Stimulated activated CD8-positive, alpha-beta memory T cell treated with anti-CD3 and anti-CD28 coated beads, Interleukin-7, amount 100 ng/mL, for 48 hours (primary cell): ENCODE data around the gene P2RX6.
"Not testable (repeated sequence)": the region's sequence is repeated elsewhere in the genome, so short reads cannot be mapped to it uniquely, and the experiment has no call there.

Source experiments
- DNase-seq, 2 donors: peaks; one replicate each; pipeline ENCODE4 v3.0.0-alpha.2; 2020; ENCODE audit warnings: low read depth in 1 of 2; ENCODE audit errors: extremely low read depth in 1 of 2

Gene P2RX6

DNA sequence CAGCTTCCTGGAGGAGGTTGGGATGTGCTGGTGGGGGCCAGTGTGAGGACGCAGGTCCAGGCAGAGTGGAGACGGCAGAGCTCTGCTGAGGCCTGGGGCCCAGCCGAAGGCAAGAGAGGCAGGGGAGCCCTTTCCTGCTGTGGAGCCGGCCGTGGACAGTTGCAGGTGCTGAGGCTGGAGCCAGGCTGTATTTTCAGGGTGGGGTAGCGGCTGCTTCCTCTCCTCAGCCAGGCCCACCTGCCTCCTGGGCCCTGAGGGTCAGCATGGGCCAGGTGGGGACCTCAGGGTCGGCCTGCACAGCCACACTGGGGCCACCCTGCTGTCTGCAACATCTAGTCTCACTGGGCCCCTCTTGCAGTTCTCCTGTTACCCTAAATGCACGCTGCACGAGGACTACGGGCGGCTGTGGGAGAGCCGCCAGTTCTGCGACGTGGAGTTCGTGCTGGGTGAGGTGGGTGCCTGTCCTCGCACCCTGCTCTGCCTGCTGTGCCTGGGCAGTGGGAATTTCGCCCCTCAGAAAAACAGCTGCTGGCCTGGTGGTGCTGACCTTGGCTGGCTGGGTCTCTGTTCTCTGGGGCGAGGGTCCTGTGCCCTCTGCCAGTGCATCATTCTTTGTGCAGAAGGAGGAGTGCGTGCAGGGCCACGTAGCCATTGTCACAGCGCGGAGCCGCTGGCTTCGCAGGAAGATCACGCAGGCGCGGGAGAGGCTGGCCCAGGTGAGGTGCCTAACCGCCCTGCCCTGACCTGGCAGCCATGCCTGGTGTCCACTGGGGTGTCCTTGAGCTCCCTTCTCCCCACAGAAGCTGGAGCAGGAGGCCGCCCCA, 21.4 kb upstream of the P2RX6 start:
- no peak for DNase-seq

DNA sequence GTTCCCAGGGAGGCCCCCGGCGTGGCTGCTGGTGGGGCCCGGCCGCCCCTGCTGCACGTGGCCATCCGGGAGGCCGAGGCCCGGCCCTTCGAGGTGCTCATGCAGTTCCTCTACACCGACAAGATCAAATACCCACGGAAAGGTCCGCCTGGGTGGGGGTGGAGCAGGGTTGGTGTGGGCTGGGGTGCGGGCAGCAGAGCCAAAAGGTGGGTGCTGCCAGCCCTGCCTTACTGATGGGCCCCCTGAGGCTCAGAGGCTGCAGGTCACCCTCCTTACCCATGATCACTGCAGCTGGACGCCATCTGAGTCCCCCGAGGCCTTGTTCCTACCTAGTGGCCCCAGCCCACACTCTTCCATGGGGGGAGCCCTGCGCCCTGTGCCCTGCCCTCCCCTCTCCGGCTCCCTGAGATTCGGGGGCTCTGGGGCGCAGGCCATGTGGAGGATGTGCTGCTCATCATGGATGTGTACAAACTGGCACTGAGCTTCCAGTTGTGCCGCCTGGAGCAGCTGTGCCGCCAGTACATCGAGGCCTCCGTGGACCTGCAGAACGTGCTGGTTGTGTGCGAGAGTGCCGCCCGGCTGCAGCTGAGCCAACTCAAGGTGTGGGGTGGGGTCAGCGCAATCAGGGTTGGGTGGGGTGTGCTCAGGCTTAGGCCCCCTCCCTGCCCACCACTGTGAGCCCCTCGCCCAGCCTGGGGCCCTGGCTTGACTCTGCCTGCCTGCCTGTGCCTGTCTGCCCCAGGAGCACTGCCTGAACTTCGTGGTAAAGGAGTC, 20.6 kb upstream of the P2RX6 start:
- DNase-seq = no peak

DNA sequence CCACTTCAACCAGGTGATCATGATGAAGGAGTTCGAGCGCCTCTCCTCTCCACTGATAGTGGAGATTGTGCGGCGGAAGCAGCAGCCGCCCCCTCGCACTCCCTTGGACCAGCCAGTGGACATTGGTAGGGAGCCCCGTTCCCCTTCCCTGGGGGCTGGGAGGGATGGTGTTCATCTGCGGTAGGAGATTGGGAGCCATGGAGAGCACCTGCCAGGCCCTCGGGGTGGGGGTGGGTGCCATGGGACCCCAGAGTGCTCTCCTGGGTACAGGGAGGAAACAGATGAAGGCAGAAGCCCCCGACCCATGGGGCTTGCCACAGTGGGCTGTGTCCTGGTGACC, 20.1 kb upstream of the P2RX6 start:
- no peak for DNase-seq

DNA sequence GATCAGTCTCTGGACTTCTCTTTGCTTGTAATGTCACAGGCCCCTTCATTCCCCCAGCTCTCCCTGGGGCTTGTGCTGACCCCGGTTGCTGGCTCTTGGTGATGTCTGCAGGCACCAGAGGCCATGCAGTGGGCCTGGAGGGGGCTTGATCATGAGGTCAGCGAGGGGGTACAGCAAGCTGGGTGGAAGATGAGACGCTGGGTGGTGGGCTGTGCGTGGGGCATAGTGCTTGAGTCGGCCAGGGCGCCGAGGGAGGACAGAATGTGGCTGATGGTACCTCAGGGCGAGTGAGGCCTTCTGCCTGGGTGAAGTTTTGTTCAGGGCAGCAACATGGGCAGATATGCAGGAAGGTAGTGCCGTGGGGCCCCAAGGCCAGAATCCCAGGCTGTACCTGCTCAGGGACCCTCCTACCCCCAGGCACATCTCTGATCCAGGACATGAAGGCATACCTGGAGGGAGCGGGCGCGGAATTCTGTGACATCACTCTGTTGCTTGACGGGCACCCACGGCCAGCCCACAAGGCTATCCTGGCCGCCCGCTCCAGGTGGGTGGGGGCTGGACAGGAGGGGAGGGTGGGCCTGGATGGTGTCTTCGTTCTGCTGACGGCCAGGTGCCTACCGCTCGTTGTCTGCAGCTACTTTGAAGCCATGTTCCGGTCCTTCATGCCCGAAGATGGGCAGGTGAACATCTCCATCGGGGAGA, 19.5 kb upstream of the P2RX6 start:
- DNase-seq = no peak

DNA sequence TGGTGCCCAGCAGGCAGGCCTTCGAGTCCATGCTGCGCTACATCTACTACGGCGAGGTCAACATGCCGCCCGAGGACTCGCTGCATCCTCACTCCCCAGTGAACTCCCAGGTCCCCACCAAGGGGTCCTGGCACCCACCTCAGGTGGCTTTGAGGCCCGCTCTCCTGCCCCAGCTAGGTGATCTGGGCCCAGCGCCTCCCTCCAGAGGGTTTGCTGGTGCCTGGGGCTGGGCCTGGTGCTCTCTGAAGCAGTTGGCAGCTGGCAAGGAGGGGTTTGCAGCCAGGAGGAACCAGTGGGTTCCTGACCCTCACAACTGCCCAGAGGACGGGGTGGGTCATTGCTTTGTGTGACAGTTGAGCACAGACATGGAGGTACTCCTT, 18.9 kb upstream of the P2RX6 start:
- no peak for DNase-seq

DNA sequence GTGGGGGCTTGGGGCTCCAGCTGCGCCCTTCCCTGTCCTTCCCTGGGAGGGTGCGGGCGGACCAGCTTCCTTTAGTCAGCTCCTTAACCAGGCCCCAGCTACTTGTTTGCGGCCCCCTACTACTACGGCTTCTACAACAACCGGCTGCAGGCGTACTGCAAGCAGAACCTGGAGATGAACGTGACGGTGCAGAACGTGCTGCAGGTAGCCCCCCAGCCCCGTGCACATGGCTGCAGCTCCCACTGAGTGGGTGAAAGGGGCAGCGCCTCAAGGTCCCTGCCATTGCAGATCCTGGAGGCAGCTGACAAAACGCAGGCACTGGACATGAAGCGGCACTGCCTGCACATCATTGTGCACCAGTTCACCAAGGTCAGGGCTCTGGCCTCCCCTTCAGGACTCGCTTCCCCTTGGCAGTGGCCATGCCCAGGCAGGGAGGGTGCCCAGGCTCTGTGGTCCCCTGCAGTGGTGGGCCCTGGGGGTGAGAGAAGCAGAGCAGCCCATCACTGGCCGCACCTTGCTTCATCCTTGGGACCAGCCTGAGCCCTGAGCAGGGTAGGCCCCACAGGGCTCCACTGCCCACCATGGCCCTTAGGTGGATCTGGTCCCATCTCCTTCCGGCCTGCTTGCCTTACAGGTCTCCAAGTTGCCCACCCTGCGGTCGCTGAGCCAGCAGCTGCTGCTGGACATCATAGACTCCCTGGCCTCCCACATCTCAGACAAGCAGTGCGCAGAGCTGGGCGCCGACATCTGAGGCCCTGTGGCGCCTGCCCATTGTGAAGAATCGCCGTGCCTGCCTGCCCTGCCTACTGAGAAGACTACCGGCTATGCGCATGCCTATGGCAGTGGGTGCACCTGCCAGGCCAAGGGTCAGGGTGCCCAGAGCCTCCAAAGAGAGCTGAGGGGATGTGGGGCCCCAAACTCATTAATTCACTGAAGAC, 18.1 kb upstream of the P2RX6 start:
- DNase-seq = no peak

DNA sequence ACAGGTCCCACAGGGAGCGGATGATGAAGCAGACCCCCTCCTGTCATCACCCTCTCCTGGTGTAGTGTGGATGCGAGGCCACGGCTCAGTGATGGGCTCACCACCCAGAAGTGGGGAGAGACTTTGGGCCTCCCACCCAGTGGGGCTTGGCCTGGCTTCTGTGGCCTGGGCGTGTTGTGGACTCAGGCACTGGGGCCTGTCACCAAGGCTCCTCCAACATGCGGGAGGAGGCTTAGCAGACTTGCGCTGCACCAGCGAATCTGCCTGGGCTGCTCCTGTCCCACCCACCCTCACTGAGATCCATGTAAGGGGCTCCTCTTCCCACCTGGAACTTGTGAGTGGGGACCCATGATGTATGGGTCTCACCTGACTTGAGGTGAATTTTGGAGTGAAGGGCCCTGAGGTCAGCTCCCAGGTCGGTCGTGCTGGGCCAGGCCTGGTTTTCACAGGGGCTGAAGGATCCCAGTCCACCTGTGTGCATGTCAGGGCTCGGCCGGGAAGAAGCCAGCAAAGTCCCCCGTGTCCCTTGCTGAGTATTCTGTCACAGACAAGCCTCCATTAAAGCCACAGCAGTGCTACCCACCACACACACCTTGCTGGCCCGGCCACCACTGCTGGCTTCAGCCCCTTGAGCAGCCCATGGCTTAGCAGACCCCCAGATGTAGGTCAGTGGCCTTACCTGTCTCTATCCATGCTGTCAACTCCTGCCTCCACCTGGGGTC, 17.3 kb upstream of the P2RX6 start:
- no peak for DNase-seq

DNA sequence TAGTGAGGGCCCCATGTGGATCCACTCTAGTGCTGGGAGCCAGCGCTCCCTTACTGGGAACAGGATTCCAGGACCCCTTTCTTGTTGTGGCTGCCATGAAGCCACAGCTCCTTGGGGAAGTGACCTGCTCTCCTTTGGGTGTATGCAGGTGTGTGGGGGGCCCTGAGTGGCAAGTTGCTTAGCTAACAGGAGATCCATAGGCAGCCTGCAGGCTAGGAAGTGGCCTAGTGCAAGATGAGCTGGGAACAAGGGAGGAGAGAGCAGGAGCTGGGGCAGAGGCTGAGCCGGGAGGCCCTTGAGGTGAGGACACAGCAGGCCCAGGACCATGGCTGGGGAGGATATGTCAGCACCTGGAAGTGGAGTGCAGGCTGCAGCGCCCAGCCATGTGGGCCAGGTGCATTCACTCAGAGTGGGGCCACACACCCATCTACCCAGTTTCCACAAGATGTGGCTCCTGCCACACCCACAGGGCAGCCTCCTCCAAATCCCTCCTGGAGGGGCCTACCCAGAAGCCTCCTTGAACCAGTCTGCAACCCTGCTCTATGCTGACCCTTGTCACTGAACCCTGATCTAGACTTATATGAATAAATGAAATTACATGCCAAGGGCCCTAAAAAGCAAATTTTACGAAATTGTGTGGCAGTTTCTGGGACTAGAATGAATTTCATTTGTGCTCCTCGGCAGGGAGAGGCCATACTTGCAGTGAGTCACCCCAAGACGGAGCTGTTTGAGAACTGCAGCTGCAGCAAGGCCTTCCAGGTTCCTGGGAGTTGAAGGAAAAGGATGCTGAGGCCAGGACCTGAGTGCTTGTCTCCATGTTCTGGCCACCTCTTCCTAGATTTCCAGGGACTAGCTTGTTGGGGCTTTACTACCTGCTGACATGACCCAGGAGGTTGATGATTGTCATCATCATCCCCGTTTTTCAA, 16.3 kb upstream of the P2RX6 start:
- no peak for DNase-seq

DNA sequence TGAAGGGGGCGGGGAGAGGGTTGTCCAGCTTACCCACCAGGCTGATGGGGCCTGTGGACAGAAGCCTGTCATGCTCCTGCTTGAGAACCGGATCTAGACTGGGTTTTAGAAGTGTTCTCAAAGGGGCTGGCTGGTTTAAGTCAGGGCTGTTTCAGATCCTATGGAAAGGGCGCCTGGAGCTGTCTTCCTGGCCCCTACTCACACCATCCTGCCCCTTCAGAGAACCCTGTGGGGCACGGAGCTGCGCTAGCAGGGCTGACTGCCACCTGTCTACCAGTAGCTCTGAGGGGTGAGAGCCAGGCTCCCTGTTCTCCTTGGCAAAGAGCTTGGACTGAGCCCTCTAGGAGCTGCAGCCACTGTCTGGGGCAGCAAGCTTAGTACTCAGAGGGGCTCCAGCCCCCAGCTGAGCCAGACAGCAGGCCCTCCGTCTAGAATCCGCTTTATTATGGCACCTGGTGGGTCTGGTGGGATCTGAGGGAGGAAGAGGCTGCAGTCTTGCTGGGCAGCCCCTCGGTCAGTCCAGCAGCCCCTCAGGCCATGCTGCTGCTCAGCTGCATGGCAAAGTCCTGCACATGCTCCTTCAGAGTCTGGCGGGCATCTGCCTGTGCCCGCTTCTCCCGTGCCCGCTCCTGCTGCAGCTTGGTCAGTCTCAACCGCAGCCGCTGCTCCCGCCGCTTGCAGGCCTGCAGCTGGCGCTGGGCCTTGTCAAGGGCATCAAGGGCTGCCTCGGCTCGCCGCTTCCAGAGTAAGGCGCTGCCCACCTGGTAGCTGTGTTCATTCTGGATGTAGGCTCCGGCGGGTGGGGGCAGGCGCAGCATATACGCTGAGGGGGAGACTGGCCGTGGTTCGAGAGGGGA, 15.4 kb upstream of the P2RX6 start:
- DNase-seq = no peak

DNA sequence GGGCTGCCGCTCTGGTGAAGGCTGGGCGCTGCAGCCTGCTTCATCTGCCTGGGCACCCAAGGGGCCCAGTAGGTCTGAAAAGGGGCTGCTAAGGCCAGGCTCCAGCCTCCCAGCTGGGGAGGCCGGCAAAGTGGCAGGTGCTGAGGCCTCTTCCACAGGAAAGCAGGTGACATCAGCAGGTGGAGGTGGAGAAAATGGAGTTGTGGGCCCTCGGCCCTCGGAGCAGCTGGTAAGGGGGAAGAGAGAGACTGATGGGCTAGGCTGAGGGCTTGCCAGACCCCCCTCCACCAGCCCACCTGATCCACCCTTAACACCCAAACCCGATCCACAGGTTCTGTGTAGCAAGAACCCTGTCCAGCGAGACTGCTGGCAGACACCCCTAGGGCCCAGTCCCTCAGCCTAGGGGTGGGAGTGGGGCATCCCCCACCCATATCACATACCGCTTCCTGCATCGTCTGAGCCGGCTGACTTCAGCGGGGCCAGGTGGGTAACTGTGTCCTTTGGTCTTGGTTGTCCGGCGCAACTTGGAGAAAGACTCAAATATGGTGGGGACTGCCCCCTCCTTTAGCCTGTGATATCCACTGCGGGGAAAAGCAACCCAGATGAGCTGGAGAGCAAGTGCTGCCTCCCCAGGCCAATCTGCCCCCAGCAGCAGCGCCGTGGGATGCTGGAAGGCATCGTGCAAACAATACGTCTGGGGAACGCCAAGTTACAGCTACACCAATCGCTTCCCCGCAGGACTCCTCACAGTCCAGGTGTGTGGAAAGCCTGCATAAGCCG, 14.6 kb upstream of the P2RX6 start:
- no peak for DNase-seq

DNA sequence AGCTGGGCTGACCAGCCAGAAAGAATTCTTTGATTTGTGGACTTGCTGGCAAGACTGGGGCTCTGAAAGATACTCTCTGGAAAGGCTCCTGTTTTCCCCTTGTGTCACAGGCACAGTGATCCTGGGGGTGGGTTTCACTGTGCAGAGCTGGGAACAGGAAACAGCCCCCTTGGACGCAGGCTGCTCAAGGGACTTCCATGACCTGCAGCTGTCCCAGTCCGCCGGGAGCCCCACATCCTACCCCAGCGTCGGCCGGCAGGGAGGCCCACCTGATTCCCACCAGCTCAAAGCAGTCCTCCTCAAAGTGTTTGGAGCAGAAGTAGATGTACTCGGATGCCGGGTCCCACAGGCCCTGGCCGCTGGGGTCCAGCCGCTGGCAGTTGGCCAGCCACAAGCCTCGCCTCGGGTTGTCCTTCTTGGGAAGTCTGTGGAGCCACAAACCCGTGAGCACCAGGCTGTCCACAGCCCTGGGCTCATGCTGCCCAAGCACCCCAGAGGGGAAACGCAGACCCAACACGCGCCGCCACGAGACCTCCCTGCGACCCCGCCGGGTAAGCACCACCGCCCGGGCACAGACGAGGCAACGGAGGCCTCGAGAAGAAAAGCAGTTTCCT, 13.9 kb upstream of the P2RX6 start:
- no peak for DNase-seq

DNA sequence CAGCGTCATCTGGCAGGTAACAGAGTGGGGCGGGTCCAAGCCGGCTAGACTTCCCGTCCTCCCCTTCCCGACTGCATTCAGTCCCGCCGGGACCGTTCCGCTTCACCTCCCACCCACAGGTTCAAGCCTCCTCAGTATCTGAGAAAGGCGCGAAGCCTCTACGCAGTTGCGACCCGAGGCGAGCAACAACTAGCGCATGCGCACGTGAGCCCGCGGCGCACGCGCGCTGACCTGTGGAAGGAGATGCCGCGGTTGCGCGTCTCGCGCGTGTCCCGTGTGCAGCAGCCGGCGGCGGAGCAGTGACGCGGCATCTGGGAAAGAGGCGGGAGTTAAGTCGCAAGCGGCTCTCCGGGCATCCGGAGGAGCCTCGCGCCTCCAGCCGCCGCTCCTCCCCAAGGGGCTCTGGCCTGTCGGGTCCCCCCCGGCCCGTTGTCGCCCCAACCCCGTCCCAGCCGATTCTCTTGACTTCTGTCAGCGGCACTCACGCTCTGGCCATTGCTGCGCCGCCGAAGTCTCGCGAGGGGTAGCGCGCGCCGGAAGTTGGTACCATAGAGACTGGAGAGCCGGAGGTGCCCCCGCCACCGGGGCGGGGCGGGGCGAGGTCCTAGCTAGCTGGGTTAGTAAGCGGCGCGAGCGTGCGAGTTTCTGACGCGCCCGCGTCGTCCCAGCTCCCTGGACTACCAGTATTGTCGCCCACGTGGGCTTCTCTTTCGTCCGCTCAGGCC, 13.2 kb upstream of the P2RX6 start, which contains the start of gene THAP7:
Gene THAP7 (minus strand): TSS at position 518 of the 725 bp plus-strand sequence. CDS start 207 bp downstream, at position 311.
- DNase-seq = peak; percentile 93 to 96

DNA sequence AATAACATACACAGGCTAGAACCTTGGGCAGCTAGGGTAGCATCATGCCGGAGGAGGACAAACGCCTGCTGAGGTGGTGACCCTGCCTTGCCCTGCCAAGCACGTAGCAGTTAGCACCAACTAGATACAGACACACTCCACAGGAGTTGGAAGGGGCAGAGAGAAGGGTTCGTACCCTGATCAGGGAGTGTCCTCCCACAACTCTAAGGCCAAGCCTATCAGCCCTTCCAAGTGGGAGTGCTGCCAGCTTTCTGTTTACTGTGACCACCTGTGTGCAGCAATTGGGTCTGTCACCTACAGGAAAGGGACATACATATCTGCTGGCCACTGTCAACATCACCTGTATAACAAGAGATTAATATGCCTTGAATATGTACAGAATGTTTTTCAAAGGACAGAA, 11.2 kb upstream of the P2RX6 start:
- no peak for DNase-seq

DNA sequence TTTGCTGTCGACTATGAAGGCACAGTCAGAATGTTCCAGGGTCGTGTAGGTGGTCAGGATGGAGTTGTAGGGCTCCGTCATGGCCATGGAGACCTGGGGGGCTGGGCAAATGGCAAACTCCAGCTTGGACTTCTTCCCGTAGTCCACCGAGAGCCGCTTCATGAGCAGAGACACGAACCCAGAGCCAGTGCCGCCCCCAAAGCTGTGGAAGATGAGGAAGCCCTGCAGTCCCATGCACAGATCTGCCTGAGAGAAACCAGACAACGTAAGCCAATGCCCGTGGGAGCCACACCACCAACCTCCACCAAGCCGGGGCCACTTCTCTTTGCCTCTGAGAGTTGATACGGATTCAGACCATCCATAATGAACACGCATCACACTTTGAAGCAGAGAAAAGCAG, 5.8 kb upstream of the P2RX6 start:
- not testable (repeated sequence) for DNase-seq

DNA sequence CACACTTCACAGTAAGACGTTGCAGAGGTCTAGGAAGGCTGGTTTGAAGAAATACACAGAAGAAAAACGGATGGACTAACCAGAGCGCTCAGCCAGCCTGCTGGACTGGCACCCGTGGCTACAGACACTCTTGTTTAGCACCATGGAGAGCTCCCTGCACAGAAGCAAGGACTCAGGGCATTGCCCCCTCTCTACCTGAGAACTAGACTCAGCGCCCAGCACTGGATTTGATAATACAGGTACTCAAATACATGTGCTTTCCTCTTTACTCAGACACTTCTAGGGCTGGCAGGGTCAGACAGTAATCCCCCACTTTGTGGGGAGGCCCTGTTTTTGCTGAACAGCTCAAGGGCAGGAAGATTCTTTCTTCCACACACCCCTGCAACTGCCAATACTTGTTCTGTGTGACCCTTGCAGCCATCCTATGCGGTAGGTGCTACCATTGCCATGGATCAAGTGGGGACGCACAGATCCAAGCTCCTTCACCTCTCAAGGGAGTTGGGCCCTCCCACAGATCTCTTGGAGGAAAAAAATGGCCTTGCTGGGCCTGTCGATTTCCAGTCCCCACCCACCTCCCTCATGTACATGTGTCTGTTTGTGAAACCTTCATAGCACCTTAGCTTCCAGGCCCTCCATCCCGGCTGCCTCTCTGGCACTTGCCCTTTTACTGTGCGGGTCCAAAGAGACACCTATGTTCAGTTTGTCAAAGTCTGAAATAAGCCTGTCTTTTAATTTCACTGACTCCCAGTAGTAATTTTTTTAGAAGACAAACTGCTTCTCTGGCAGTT, 5.1 kb upstream of the P2RX6 start:
- DNase-seq = no peak
